H9 (cell line): ENCODE measurements around the gene MOV10L1. TPM values are rescaled to one million over a fixed set of nuclear protein-coding genes. Genes with fewer than 3 reads are reported as not detected.

Experiments used
- DNase-seq: peaks from one replicate; pipeline ENCODE4 v3.0.0-alpha.2; 2017
- H2AFZ ChIP-seq: one replicate; pipeline ENCODE4 v1.6.1; 2013; ENCODE audit warnings: mild to moderate bottlenecking, low read length, control low read depth, moderate library complexity
- H2AK5ac ChIP-seq: 2 replicates; pipeline ENCODE4 v1.6.1; 2013; ENCODE audit warnings: low read length, control low read depth, mixed read lengths; ENCODE audit not compliant: insufficient read length
- H2BK120ac ChIP-seq: one replicate; pipeline ENCODE4 v1.6.1; 2013; ENCODE audit warnings: low read depth, mild to moderate bottlenecking, low read length, control low read depth, inconsistent platforms; ENCODE audit not compliant: poor library complexity, severe bottlenecking
- H2BK12ac ChIP-seq: 2 replicates; pipeline ENCODE4 v1.6.1; 2013; ENCODE audit warnings: low read length, control low read depth, mixed read lengths, low read depth; ENCODE audit not compliant: insufficient read length
- H2BK15ac ChIP-seq: 2 replicates; pipeline ENCODE4 v1.6.1; 2013; ENCODE audit warnings: low read depth, low read length, control low read depth
- H2BK20ac ChIP-seq: one replicate; pipeline ENCODE4 v1.6.1; 2013; ENCODE audit warnings: low read depth, mild to moderate bottlenecking, low read length, control low read depth, inconsistent platforms; ENCODE audit not compliant: poor library complexity, severe bottlenecking
- H2BK5ac ChIP-seq: 2 replicates; pipeline ENCODE4 v1.6.1; 2013; ENCODE audit warnings: low read length, control low read depth, mixed read lengths; ENCODE audit not compliant: insufficient read length
- H3K14ac ChIP-seq: 2 replicates; pipeline ENCODE4 v1.6.1; 2013; ENCODE audit warnings: low read length, control low read depth; ENCODE audit not compliant: insufficient read depth
- H3K18ac ChIP-seq: 2 replicates; pipeline ENCODE4 v1.6.1; 2013; ENCODE audit warnings: low read depth, mild to moderate bottlenecking, mixed read lengths, low read length, control low read depth; ENCODE audit not compliant: insufficient read length
- H3K23ac ChIP-seq: 2 replicates; pipeline ENCODE4 v1.6.1; 2013; ENCODE audit warnings: low read length, control low read depth, mixed read lengths, low read depth; ENCODE audit not compliant: insufficient read length
- H3K23me2 ChIP-seq: 2 replicates; pipeline ENCODE4 v1.6.1; 2013; ENCODE audit warnings: low read depth, mild to moderate bottlenecking, mixed read lengths, low read length, control low read depth; ENCODE audit not compliant: insufficient read length, poor library complexity, severe bottlenecking
- H3K27ac ChIP-seq: 2 replicates; pipeline ENCODE4 v1.5.1; 2013; ENCODE audit warnings: low read length, control low read depth, mixed read lengths, low read depth; ENCODE audit not compliant: insufficient read length
- H3K27me3 ChIP-seq: 2 replicates; pipeline ENCODE4 v1.6.1; 2013; ENCODE audit warnings: low read length, control low read depth, inconsistent platforms; ENCODE audit not compliant: insufficient read depth
- H3K4ac ChIP-seq: 2 replicates; pipeline ENCODE4 v1.6.1; 2013; ENCODE audit warnings: low read depth, mild to moderate bottlenecking, control low read depth, inconsistent platforms, low read length, moderate library complexity
- H3K4me1 ChIP-seq: 2 replicates; pipeline ENCODE4 v1.6.1; 2013; ENCODE audit warnings: low read length, control low read depth, inconsistent platforms; ENCODE audit not compliant: insufficient read depth
- H3K4me2 ChIP-seq: 2 replicates; pipeline ENCODE4 v1.6.1; 2013; ENCODE audit warnings: low read length, control low read depth, mixed read lengths; ENCODE audit not compliant: insufficient read length, insufficient read depth
- H3K56ac ChIP-seq: 2 replicates; pipeline ENCODE4 v1.6.1; 2013; ENCODE audit warnings: low read depth, mild to moderate bottlenecking, mixed read lengths, low read length, control low read depth; ENCODE audit not compliant: insufficient read length
- H3K79me1 ChIP-seq: 2 replicates; pipeline ENCODE4 v1.6.1; 2013; ENCODE audit warnings: low read depth, mild to moderate bottlenecking, moderate library complexity, low read length, control low read depth, inconsistent platforms; ENCODE audit not compliant: insufficient read depth, poor library complexity, severe bottlenecking
- H3K79me2 ChIP-seq: 2 replicates; pipeline ENCODE4 v1.6.1; 2013; ENCODE audit warnings: low read length, control low read depth, inconsistent platforms; ENCODE audit not compliant: insufficient read depth
- H3K9ac ChIP-seq: 2 replicates; pipeline ENCODE4 v1.6.1; 2013; ENCODE audit warnings: low read length, control low read depth, mixed read lengths; ENCODE audit not compliant: insufficient read length; ENCODE audit errors: extremely low read depth
- H3K9me3 ChIP-seq: one replicate; pipeline ENCODE4 v1.6.1; 2013; ENCODE audit warnings: low read depth, low read length, inconsistent platforms; ENCODE audit not compliant: control insufficient read depth
- H3T11ph ChIP-seq: one replicate; pipeline ENCODE4 v1.6.1; 2013; ENCODE audit warnings: mild to moderate bottlenecking, low read length, control low read depth, inconsistent platforms
- H4K20me1 ChIP-seq: one replicate; pipeline ENCODE4 v1.6.1; 2013; ENCODE audit not compliant: control insufficient read depth, insufficient read length, insufficient read depth
- H4K5ac ChIP-seq: 2 replicates; pipeline ENCODE4 v1.6.1; 2013; ENCODE audit warnings: low read depth, mild to moderate bottlenecking, mixed read lengths, low read length, control low read depth; ENCODE audit not compliant: insufficient read length
- H4K8ac ChIP-seq: replicated peaks from 2 replicates; pipeline ENCODE4 v1.6.1; 2013; ENCODE audit warnings: low read length, control low read depth, mixed read lengths, low read depth; ENCODE audit not compliant: insufficient read length
- H4K91ac ChIP-seq: 2 replicates; pipeline ENCODE4 v1.6.1; 2013; ENCODE audit warnings: low read depth, mild to moderate bottlenecking, moderate library complexity, mixed read lengths, low read length, control low read depth; ENCODE audit not compliant: insufficient read length
- H3K27ac Mint-ChIP-seq, 3 experiments: 2 replicates in 2 of 3; 3 replicates in 1 of 3; pipeline ENCODE4 v1.8.0; 2020 to 2021; ENCODE audit warnings: mixed read lengths in 3 of 3, mild to moderate bottlenecking in 1 of 3, moderate library complexity in 1 of 3
- H3K27me3 Mint-ChIP-seq: 2 replicates; pipeline ENCODE4 v1.8.0; 2021; ENCODE audit warnings: low read depth, mild to moderate bottlenecking, moderate library complexity, mixed read lengths
- H3K36me3 Mint-ChIP-seq, 3 experiments: 2 replicates in 2 of 3; 3 replicates in 1 of 3; pipeline ENCODE4 v1.8.0; 2020 to 2021; ENCODE audit warnings: low read depth in 3 of 3, mixed read lengths in 3 of 3; ENCODE audit not compliant: insufficient read depth in 1 of 3
- H3K4me1 Mint-ChIP-seq, 2 experiments: 2 replicates each; pipeline ENCODE4 v1.8.0; 2020; ENCODE audit warnings: mixed read lengths in 2 of 2
- H3K4me3 Mint-ChIP-seq, 2 experiments: 2 replicates in 1 of 2; 3 replicates in 1 of 2; pipeline ENCODE4 v1.8.0; 2020 to 2021; ENCODE audit warnings: mild to moderate bottlenecking in 2 of 2, mixed read lengths in 2 of 2, moderate library complexity in 1 of 2
- H3K9me3 Mint-ChIP-seq, 2 experiments: 2 replicates in 1 of 2; 3 replicates in 1 of 2; pipeline ENCODE4 v1.8.0; 2020; ENCODE audit warnings: mild to moderate bottlenecking in 2 of 2, mixed read lengths in 2 of 2, moderate library complexity in 1 of 2
- WGBS: extraction: QIAGEN DNeasy Blood & Tissue Kit; methylation state at CpG from one replicate; pipeline ENCODE4 v1.1.7; 2013; ENCODE audit warnings: missing lambda C conversion rate, low lambda C conversion rate, mixed read lengths; ENCODE audit not compliant: insufficient read length; ENCODE audit errors: extremely low coverage; 5-methylcytosine and 5-hydroxymethylcytosine counted together
- total RNA-seq: library from RNA; stranded (reverse); gene quantifications from 2 replicates; pipeline ENCODE4 v1.2.1, GENCODE V29; 2021
- TF ChIP-seq, protein P1 (sequence below): fragments of 200-600 bp; sonication (generic); conservative IDR thresholded peaks from 3 replicates; pipeline ENCODE4 v1.8.0; 2021; ENCODE audit warnings: antibody characterized with exemption, mild to moderate bottlenecking

Gene MOV10L1
- total RNA-seq, 1 experiment from 2014 or later = not detected

DNA sequence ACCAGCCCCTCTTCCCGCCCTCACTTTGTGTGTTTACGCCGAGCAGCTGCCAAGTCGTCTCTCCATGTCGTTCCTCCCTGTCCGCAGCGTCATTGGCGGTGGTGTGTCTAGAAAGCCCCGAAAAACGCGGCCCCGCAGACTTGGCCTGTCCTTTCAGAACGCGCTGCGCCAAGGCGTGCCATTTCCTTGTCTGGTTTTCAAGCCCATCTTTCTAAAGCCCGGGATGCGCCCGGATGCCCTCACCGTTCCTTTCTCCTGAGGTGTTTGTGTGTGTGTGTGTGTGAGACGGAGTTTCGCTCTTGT is 557 bp downstream of the MOV10L1 start:
- H3K36me3 Mint-ChIP-seq = peaks cover 0 to 2% (median 0%) of the 10 kb centered on the region in 3 experiments; a peak in 1 of 7 replicates
- Histone ChIP-seq H3K18ac (no peak overlapping the region), H3K27ac (no peak overlapping the region)

More for the DNA sequence above, 557 bp downstream of the MOV10L1 start:
- peaks cover 19% of the 10 kb centered on the region for H3K27me3 Mint-ChIP-seq
- H3K4me1 Mint-ChIP-seq = peaks cover 4% of the 10 kb centered on the region in 2 experiments
- WGBS = no CpG with 5 or more reads among the region's 22 CpGs
- Histone ChIP-seq H2BK120ac (no peak overlapping the region), H2AFZ (no peak overlapping the region), H4K91ac (no peak overlapping the region), H3K9ac (no peak overlapping the region), H3K4me2 (no peak overlapping the region), H4K5ac (no peak overlapping the region), H3K9me3 (no peaks in the 10 kb centered on the region), H4K8ac (no peak overlapping the region), H3K14ac (no peak overlapping the region), H4K20me1 (no peaks in the 10 kb centered on the region), H3K27me3 (0 out of 2 replicates have a peak, but pooled peaks cover 2% of the 10 kb centered on the region), H3K23ac (no peak overlapping the region), H3K56ac (no peak overlapping the region), H2BK15ac (no peak overlapping the region), H2BK20ac (no peak overlapping the region), H3K4ac (no peak overlapping the region), H3K79me1 (no peaks in the 10 kb centered on the region), H2BK5ac (no peak overlapping the region), H3K23me2 (no peaks in the 10 kb centered on the region), H3T11ph (no peak overlapping the region), H3K4me1 (no peaks in the 10 kb centered on the region), H2AK5ac (no peak overlapping the region), H2BK12ac (no peak overlapping the region), H3K79me2 (no peaks in the 10 kb centered on the region)
- DNase-seq = no peak
- TF ChIP-seq, protein P1, sequence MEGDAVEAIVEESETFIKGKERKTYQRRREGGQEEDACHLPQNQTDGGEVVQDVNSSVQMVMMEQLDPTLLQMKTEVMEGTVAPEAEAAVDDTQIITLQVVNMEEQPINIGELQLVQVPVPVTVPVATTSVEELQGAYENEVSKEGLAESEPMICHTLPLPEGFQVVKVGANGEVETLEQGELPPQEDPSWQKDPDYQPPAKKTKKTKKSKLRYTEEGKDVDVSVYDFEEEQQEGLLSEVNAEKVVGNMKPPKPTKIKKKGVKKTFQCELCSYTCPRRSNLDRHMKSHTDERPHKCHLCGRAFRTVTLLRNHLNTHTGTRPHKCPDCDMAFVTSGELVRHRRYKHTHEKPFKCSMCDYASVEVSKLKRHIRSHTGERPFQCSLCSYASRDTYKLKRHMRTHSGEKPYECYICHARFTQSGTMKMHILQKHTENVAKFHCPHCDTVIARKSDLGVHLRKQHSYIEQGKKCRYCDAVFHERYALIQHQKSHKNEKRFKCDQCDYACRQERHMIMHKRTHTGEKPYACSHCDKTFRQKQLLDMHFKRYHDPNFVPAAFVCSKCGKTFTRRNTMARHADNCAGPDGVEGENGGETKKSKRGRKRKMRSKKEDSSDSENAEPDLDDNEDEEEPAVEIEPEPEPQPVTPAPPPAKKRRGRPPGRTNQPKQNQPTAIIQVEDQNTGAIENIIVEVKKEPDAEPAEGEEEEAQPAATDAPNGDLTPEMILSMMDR = no peak
- no peak overlapping the region for H3K27ac Mint-ChIP-seq
- H3K4me3 Mint-ChIP-seq = no peak overlapping the region; a peak in 1 of 5 replicates
- H3K9me3 Mint-ChIP-seq = peaks cover 3 to 14% of the 10 kb centered on the region in 2 experiments; a peak in 3 of 5 replicates
